GM12878 (cell line): ENCODE results near the gene GRIN2A. TPM values are rescaled to one million over a fixed set of nuclear protein-coding genes. Genes with fewer than 3 reads are reported as not detected.

Experiments
- ATAC-seq: fragments of 200-7000 bp; cut with Tn5 transposase; 3 replicates; pipeline ENCODE4 v1.9.1; 2020; ENCODE audit warnings: mild to moderate bottlenecking, moderate library complexity
- BruUV-seq: library from RNA; stranded (reverse); fragments of 400-500 nt; replicated peaks from 2 replicates; lab custom pipeline; 2021; lab: Mats Ljungman, UMichigan
- CTCF ChIA-PET: fragments of 300-600 bp; sonication (Branson Sonifier 250); formaldehyde crosslinking; extraction: SDS; loops from one replicate; lab custom pipeline; 2021; ENCODE audit warnings: inconsistent platforms; lab: Yijun Ruan, JAX
- POLR2A ChIA-PET: fragments of 350-600 bp; formaldehyde crosslinking; extraction: SDS; loops from one replicate; lab custom pipeline; 2021; ENCODE audit warnings: inconsistent platforms; lab: Charles Lee
- RAD21 ChIA-PET: fragments of 300-600 bp; sonication (Branson Sonifier 250); formaldehyde crosslinking; loops from one replicate; lab custom pipeline; 2023; ENCODE audit warnings: antibody characterized with exemption; ENCODE audit not compliant: unreplicated experiment; lab: Charles Lee
- SMC1A ChIA-PET: fragments of 300-600 bp; sonication (Branson Sonifier 250); formaldehyde crosslinking; loops from one replicate; lab custom pipeline; 2023; ENCODE audit not compliant: unreplicated experiment, uncharacterized antibody; lab: Charles Lee
- DNase-seq: peaks from one replicate; pipeline ENCODE4 v3.0.0-alpha.2; 2011; ENCODE audit warnings: low read depth, low spot score
- FAIRE-seq: peaks from 3 replicates; lab custom pipeline; 2011; peaks lifted over from hg19 to GRCh38; lab: Jason Lieb, UNC
- H2AFZ ChIP-seq: 2 replicates; pipeline ENCODE4 v1.6.0; 2011; ENCODE audit warnings: low read depth, low read length, control low read depth; ENCODE audit not compliant: control insufficient read depth
- H3K27ac ChIP-seq: 2 replicates; pipeline ENCODE4 v1.5.1; 2011; ENCODE audit warnings: control low read depth; ENCODE audit not compliant: control insufficient read depth, insufficient read depth
- H3K27me3 ChIP-seq, 2 experiments: replicated peaks in 1 of 2; 2 replicates each; pipeline versions ENCODE4 v1.6.0 to v1.6.1; 2011; ENCODE audit warnings: low read length in 1 of 2; ENCODE audit not compliant: control insufficient read depth in 2 of 2, insufficient read depth in 2 of 2
- H3K36me3 ChIP-seq, 2 experiments: 2 replicates each; pipeline ENCODE4 v1.5.1; 2011; ENCODE audit warnings: low read length in 1 of 2; ENCODE audit not compliant: control insufficient read depth in 2 of 2, insufficient read depth in 2 of 2
- H3K4me1 ChIP-seq: 2 replicates; pipeline ENCODE4 v1.6.1; 2011; ENCODE audit warnings: mild to moderate bottlenecking, low read length, moderate library complexity, mixed read lengths; ENCODE audit not compliant: control insufficient read depth, insufficient read depth
- H3K4me2 ChIP-seq: 2 replicates; pipeline ENCODE4 v1.6.0; 2011; ENCODE audit warnings: control low read depth; ENCODE audit not compliant: control insufficient read depth, insufficient read depth
- H3K4me3 ChIP-seq: fragments of 200-600 bp; sonication (generic); 2 replicates; pipeline ENCODE4 v1.5.1; 2016
- H3K79me2 ChIP-seq: 2 replicates; pipeline ENCODE4 v1.6.0; 2011; ENCODE audit warnings: low read length; ENCODE audit not compliant: control insufficient read depth, insufficient read depth
- H3K9ac ChIP-seq: 2 replicates; pipeline ENCODE4 v1.8.0; 2011; ENCODE audit warnings: low read length, control low read depth, mixed read lengths; ENCODE audit not compliant: control insufficient read depth, insufficient read depth
- H3K9me3 ChIP-seq: replicated peaks from 3 replicates; pipeline ENCODE4 v1.5.1; 2011; ENCODE audit warnings: mild to moderate bottlenecking, low read length; ENCODE audit not compliant: control insufficient read depth, insufficient read depth
- H4K20me1 ChIP-seq: 2 replicates; pipeline ENCODE4 v1.6.0; 2011; ENCODE audit not compliant: control insufficient read depth, insufficient read depth
- ATF2 ChIP-seq: IDR thresholded peaks from 2 replicates; pipeline ENCODE4 v1.6.1; 2012; ENCODE audit warnings: low read length, inconsistent platforms
- ESRRA ChIP-seq: IDR thresholded peaks from 2 replicates; pipeline ENCODE4 v1.6.1; 2012; ENCODE audit warnings: mild to moderate bottlenecking, low read length, improper control_type of control experiment
- JUNB ChIP-seq: IDR thresholded peaks from 2 replicates; pipeline ENCODE4 v1.6.1; 2016; ENCODE audit warnings: antibody characterized with exemption, mild to moderate bottlenecking
- MEF2B ChIP-seq: fragments of 450-650 bp; IDR thresholded peaks from 2 replicates; pipeline ENCODE4 v1.6.1; 2018; ENCODE audit warnings: mild to moderate bottlenecking, moderate library complexity; ENCODE audit not compliant: partially characterized antibody, poor library complexity, severe bottlenecking
- MXI1 ChIP-seq: fragments of 150-350 bp; IDR thresholded peaks from 2 replicates; pipeline ENCODE4 v1.6.1; 2011; ENCODE audit warnings: low read depth, mild to moderate bottlenecking, inconsistent platforms, low read length, improper control_type of control experiment
- MYB ChIP-seq: fragments of 150-350 bp; IDR thresholded peaks from 2 replicates; pipeline ENCODE4 v1.6.1; 2014; ENCODE audit warnings: mild to moderate bottlenecking, low read depth, low read length, borderline replicate concordance
- SKIL ChIP-seq: fragments of 450-650 bp; IDR thresholded peaks from 2 replicates; pipeline ENCODE4 v1.6.1; 2017; ENCODE audit warnings: mild to moderate bottlenecking, low read depth, inconsistent platforms; ENCODE audit not compliant: poor library complexity, severe bottlenecking
- SMAD1 ChIP-seq: fragments of 450-650 bp; IDR thresholded peaks from 2 replicates; pipeline ENCODE4 v1.6.1; 2018; ENCODE audit warnings: mild to moderate bottlenecking, low read depth; ENCODE audit not compliant: partially characterized antibody
- SMAD5 ChIP-seq: IDR thresholded peaks from 2 replicates; pipeline ENCODE4 v1.6.1; 2016; ENCODE audit warnings: antibody characterized with exemption, low read depth
- SMARCA5 ChIP-seq: fragments of 450-650 bp; IDR thresholded peaks from 2 replicates; pipeline ENCODE4 v1.6.1; 2017; ENCODE audit warnings: mild to moderate bottlenecking
- SUZ12 ChIP-seq: fragments of 200-600 bp; sonication (generic); IDR thresholded peaks from one replicate; pipeline ENCODE4 v1.6.1; 2018; ENCODE audit warnings: antibody characterized with exemption, mild to moderate bottlenecking; ENCODE audit not compliant: unreplicated experiment
- TCF7 ChIP-seq: IDR thresholded peaks from 2 replicates; pipeline ENCODE4 v1.6.1; 2014; ENCODE audit warnings: antibody characterized with exemption, borderline replicate concordance
- ZNF24 ChIP-seq: fragments of 450-650 bp; IDR thresholded peaks from 2 replicates; pipeline ENCODE4 v1.6.1; 2017; ENCODE audit warnings: antibody characterized with exemption, mild to moderate bottlenecking
- ZNF274 ChIP-seq: IDR thresholded peaks from one replicate; pipeline ENCODE4 v1.8.0; 2011; ENCODE audit not compliant: insufficient read length, insufficient read depth
- ZNF384 ChIP-seq: IDR thresholded peaks from 2 replicates; pipeline ENCODE4 v1.6.1; 2012; ENCODE audit warnings: low read depth, mild to moderate bottlenecking, low read length, improper control_type of control experiment, borderline replicate concordance
- WGBS: methylation state at CpG from one replicate; pipeline ENCODE4 v1.1.6; 2016; ENCODE audit warnings: low lambda C conversion rate; ENCODE audit not compliant: insufficient replicate concordance, insufficient coverage; ENCODE audit errors: missing lambda C conversion rate; 5-methylcytosine and 5-hydroxymethylcytosine counted together
- in situ Hi-C: fragments of 300-500 bp; cut with MboI; formaldehyde crosslinking; loops from 9 replicates; pipeline ENCODE4 v1.14.3; 2018; ENCODE audit warnings: mixed read lengths
- intact Hi-C: fragments of 100-400 bp; cut with micrococcal nuclease; formaldehyde crosslinking; loops from one replicate; pipeline ENCODE4 v1.14.2; 2022; ENCODE audit not compliant: unreplicated experiment
- polyA plus RNA-seq, 11 experiments: library from polyadenylated mRNA; depleted of rRNA in 4 of 11; unstranded in 6 of 11; stranded (reverse) in 5 of 11; fragments of >200 nt; fragmentation: Nextera tagmentation in 4 of 11; fragmentation: Illumina TruSeq in 1 of 11; extraction: Ambion mirVana in 4 of 11; extraction: Trizol in 1 of 11; gene quantifications; 1 replicate in 1 of 11; 2 replicates in 10 of 11; pipeline versions ENCODE4 v1.2.1 to v1.2.3, GENCODE V29; 2011 to 2016; ENCODE audit warnings: inconsistent platforms in 2 of 11, missing spikeins in 2 of 11, low read depth in 1 of 11
- total RNA-seq, 4 experiments: library from RNA; depleted of rRNA in 3 of 4; stranded (reverse); fragments of >200 nt in 3 of 4; fragmentation: Illumina TruSeq in 1 of 4; extraction: Trizol in 1 of 4; gene quantifications; 2 replicates each; pipeline versions ENCODE4 v1.2.1 to v1.2.3, GENCODE V29; 2013 to 2021
- TF ChIP-seq, protein P1 (sequence below): IDR thresholded peaks from 2 replicates; pipeline ENCODE4 v1.6.1; 2011; ENCODE audit warnings: borderline replicate concordance, low read depth, mild to moderate bottlenecking, moderate library complexity, mixed read lengths, low read length; ENCODE audit not compliant: insufficient read depth; ENCODE audit errors: extremely low read length

The GRIN2A gene
- total and polyA plus RNA-seq, 10 of the 15 experiments (the other 5 are each of a cell fraction or from before 2014, with no cell fraction given), result 2.4 to 13.3 (median 7.3) TPM

- H3K9me3 ChIP-seq, result no peaks in the 10 kb centered on the region
- no peak overlapping the region for H3K9ac ChIP-seq
- in situ Hi-C loops, result no loop called here
- WGBS, result 17% methylated on average over 5 of the region's 5 CpGs
- TF ChIP-seq TCF7 (no peak), ATF2 (no peak), ZNF274 (no peak), SMAD5 (no peak), JUNB (no peak), MEF2B (no peak), MXI1 (no peak), SUZ12 (no peak), ZNF24 (no peak), SMAD1 (no peak), MYB (no peak), SMARCA5 (no peak), SKIL (no peak), ESRRA (no peak), ZNF384 (no peak)
- TF ChIP-seq, protein P1, sequence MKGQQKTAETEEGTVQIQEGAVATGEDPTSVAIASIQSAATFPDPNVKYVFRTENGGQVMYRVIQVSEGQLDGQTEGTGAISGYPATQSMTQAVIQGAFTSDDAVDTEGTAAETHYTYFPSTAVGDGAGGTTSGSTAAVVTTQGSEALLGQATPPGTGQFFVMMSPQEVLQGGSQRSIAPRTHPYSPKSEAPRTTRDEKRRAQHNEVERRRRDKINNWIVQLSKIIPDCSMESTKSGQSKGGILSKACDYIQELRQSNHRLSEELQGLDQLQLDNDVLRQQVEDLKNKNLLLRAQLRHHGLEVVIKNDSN, result no peak
- TF ChIP-seq, all 136 proteins: peak for 0
- ChIA-PET RAD21 (interaction anchor here (1.3 kb wide), 1 partner anchor 43 kb away, joined by 3 read pairs; no protein-coding TSS in a partner anchor), CTCF (no interaction called here), POLR2A (interaction anchor here (0.6 kb wide), 1 partner anchor 45 kb away, joined by 4 read pairs; no protein-coding TSS in a partner anchor), SMC1A (interaction anchor here (1.1 to 1.3 kb wide), 2 partner anchors 10 to 11 kb away, joined by 4 read pairs; no protein-coding TSS in a partner anchor)
- no peak overlapping the region for H3K4me3 ChIP-seq
- no peaks in the 10 kb centered on the region for H3K79me2 ChIP-seq
- H3K4me2 ChIP-seq, result no peak overlapping the region
- BruUV-seq, result no TSS peak
- no peaks in the 10 kb centered on the region for H3K4me1 ChIP-seq
- H2AFZ ChIP-seq, result no peak overlapping the region
- DNase-seq (no peak), ATAC-seq (no peak), FAIRE-seq (no peak)
- H3K27ac ChIP-seq, result no peak overlapping the region
- H3K36me3 ChIP-seq, result no peaks in the 10 kb centered on the region
- H4K20me1 ChIP-seq, result no peaks in the 10 kb centered on the region
- intact Hi-C loops, result no loop called here
- H3K27me3 ChIP-seq, result no peaks in the 10 kb centered on the region
These were observed 44.9 kb downstream of the GRIN2A start for GRCh38 chr16:10137341-10137740.
